PFSK-1 (cell line): ENCODE results near the gene ABLIM2.

Experiments used
- FOXP2 ChIP-seq: optimal IDR thresholded peaks from 2 replicates; pipeline ENCODE3; 2011; ENCODE audit warnings: borderline replicate concordance, control low read depth, inconsistent platforms; ENCODE audit not compliant: insufficient read depth; ENCODE audit errors: extremely low read length, extremely low read depth
- POLR2AphosphoS5 ChIP-seq: IDR thresholded peaks from 2 replicates; pipeline ENCODE4 v1.6.1; 2012; ENCODE audit warnings: low read depth, mild to moderate bottlenecking, control low read depth, low read length, moderate library complexity
- SIN3A ChIP-seq: IDR thresholded peaks from 2 replicates; pipeline ENCODE4 v1.6.1; 2012; ENCODE audit warnings: mild to moderate bottlenecking, low read length, moderate library complexity, borderline replicate concordance; ENCODE audit not compliant: insufficient read depth
- TAF1 ChIP-seq: IDR thresholded peaks from 2 replicates; pipeline ENCODE4 v1.6.1; 2012; ENCODE audit warnings: low read length, control low read depth, borderline replicate concordance; ENCODE audit not compliant: insufficient read depth
- TF ChIP-seq, protein P1 (sequence below), 2 experiments: IDR thresholded peaks; 2 replicates each; pipeline versions ENCODE4 v1.6.1 to v1.8.0; 2011 to 2012; ENCODE audit warnings: low read depth in 2 of 2, low read length in 2 of 2, control low read depth in 1 of 2, inconsistent platforms in 1 of 2, mild to moderate bottlenecking in 1 of 2, moderate library complexity in 1 of 2; ENCODE audit not compliant: insufficient read depth in 1 of 2

ABLIM2 gene

GRCh38 chr4:8165374-8165896 lies 6.8 kb upstream of the ABLIM2 start:
- TF ChIP-seq, protein P1, sequence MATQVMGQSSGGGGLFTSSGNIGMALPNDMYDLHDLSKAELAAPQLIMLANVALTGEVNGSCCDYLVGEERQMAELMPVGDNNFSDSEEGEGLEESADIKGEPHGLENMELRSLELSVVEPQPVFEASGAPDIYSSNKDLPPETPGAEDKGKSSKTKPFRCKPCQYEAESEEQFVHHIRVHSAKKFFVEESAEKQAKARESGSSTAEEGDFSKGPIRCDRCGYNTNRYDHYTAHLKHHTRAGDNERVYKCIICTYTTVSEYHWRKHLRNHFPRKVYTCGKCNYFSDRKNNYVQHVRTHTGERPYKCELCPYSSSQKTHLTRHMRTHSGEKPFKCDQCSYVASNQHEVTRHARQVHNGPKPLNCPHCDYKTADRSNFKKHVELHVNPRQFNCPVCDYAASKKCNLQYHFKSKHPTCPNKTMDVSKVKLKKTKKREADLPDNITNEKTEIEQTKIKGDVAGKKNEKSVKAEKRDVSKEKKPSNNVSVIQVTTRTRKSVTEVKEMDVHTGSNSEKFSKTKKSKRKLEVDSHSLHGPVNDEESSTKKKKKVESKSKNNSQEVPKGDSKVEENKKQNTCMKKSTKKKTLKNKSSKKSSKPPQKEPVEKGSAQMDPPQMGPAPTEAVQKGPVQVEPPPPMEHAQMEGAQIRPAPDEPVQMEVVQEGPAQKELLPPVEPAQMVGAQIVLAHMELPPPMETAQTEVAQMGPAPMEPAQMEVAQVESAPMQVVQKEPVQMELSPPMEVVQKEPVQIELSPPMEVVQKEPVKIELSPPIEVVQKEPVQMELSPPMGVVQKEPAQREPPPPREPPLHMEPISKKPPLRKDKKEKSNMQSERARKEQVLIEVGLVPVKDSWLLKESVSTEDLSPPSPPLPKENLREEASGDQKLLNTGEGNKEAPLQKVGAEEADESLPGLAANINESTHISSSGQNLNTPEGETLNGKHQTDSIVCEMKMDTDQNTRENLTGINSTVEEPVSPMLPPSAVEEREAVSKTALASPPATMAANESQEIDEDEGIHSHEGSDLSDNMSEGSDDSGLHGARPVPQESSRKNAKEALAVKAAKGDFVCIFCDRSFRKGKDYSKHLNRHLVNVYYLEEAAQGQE (IDR thresholded peaks at IDR 0.05; ENCODE audit: insufficient read depth in 1 of 2, low read depth in 2 of 2, low read length in 2 of 2) = no peak
- TF ChIP-seq FOXP2 (no peak), SIN3A (no peak), POLR2AphosphoS5 (no peak), TAF1 (no peak)

DNA sequence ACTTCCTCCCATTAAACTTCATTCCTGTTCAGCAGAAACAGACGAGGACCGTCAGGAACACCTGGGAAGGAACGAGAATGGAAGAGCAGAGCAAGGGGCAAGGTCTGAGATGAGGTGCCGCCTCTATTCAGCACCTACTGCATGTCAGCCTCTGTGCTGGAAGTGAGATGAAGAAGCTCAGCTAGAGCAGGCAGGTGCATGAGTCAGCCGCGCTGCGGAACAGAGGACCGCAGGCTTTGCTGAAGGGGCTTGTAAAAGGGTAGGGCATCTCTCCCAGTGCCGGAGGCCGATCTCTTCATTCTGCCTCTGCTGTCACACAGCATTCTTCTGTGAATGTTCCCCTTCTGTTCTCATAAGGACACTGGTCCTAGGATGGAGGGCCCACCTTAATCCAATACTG lies 6.1 kb upstream of the ABLIM2 start:
- no peak for TF ChIP-seq FOXP2
- no peak for TF ChIP-seq TAF1
- TF ChIP-seq, protein P1 (IDR thresholded peaks at IDR 0.05; ENCODE audit: insufficient read depth in 1 of 2, low read depth in 2 of 2, low read length in 2 of 2) = no peak

GRCh38 chr4:8164194-8164565 lies 5.6 kb upstream of the ABLIM2 start:
- TF ChIP-seq SIN3A (no peak), POLR2AphosphoS5 (no peak), TAF1 (no peak), FOXP2 (no peak)
- TF ChIP-seq, protein P1 (IDR thresholded peaks at IDR 0.05; ENCODE audit: insufficient read depth in 1 of 2, low read depth in 2 of 2, low read length in 2 of 2) = no peak

DNA sequence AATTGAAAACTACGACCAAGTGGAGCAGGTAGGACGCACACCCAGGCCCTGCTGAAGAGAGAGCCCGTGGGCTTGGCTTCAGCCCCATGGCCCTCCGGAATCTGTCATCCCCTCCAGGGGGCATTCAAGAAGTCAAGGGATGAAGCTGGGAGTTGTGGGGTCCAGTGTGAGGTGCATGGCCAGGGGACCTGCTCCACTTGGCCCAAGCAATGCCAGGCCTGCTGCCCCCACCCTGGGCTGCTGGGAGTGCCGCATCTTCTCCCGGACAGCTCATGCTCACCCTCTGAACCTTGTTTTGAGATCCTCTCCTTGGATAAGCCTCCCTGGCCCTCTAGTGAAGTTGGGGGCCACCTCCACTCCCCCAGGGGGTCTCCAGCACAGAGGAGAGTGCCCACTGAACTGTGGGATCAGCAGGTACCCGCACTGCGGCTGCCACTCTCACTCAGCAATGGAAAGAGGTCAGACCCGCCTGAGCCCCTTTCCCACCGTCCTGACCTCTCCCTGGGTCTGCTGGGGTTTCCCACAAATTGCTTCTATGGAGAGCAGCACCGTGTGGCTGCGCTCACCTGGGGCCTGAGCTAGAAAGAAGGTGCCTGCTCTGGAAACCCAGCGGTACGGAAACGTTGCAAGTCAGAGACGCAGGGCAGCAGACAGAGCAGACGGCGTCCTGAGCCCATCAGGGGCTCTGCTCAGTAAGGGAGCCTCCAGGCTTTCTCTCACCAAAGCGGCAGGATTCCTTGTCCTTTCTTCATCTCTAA lies 5.0 kb upstream of the ABLIM2 start:
- TF ChIP-seq TAF1 (no peak), SIN3A (no peak), FOXP2 (no peak), POLR2AphosphoS5 (no peak)
- TF ChIP-seq, protein P1 (IDR thresholded peaks at IDR 0.05; ENCODE audit: insufficient read depth in 1 of 2, low read depth in 2 of 2, low read length in 2 of 2) = no peak
